Measurements from ENCODE around the gene MLF2.
A peak's percentile ranks its signal among the peaks of the same experiment; 100 is the strongest.
"Not testable (repeated sequence)": the region's sequence is repeated elsewhere in the genome, so short reads cannot be mapped to it uniquely, and the experiment has no call there.

Gene MLF2

DNA sequence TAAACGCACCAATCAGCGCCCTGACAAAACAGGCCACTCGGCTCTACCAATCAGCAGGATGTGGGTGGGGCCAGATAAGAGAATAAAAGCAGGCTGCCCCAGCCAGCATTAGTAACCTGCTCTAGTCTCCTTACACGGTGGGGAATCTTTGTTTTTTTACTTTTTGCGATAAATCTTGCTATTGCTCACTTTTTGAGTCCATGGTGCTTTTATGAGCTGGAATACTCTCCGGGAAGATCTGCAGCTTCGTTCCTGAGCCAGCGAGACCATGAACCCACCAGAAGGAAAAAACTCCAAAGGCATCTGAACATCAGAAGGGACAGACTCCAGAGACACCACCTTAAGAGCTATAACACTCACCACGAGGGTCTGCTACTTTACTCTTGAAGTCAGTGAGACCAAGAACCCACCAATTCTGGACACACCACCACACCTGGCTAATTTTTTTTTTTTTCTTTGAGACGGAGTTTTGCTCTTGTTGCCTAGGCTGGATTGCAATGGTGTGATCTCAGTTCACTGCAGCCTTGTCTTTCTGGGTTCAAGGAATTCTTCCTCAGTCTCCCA lies 36.0 kb downstream of the MLF2 start:
- no peaks in the 10 kb centered on the region for H3K4me1 ChIP-seq
- H3K27ac ChIP-seq: no peak overlapping the region
- no peak for DNase-seq
- no peaks in the 10 kb centered on the region for H3K9me3 ChIP-seq
- TF ChIP-seq, protein P1, sequence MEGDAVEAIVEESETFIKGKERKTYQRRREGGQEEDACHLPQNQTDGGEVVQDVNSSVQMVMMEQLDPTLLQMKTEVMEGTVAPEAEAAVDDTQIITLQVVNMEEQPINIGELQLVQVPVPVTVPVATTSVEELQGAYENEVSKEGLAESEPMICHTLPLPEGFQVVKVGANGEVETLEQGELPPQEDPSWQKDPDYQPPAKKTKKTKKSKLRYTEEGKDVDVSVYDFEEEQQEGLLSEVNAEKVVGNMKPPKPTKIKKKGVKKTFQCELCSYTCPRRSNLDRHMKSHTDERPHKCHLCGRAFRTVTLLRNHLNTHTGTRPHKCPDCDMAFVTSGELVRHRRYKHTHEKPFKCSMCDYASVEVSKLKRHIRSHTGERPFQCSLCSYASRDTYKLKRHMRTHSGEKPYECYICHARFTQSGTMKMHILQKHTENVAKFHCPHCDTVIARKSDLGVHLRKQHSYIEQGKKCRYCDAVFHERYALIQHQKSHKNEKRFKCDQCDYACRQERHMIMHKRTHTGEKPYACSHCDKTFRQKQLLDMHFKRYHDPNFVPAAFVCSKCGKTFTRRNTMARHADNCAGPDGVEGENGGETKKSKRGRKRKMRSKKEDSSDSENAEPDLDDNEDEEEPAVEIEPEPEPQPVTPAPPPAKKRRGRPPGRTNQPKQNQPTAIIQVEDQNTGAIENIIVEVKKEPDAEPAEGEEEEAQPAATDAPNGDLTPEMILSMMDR (IDR thresholded peaks at IDR 0.05): no peak
- H3K4me3 ChIP-seq: no peak overlapping the region
- no peaks in the 10 kb centered on the region for H3K36me3 ChIP-seq
- H3K27me3 ChIP-seq: peaks cover 0 to 18% of the 10 kb centered on the region in 2 donors
- intact Hi-C loops (cut with DNase I; ENCODE audit: low total_unique reads): no loop called here

DNA sequence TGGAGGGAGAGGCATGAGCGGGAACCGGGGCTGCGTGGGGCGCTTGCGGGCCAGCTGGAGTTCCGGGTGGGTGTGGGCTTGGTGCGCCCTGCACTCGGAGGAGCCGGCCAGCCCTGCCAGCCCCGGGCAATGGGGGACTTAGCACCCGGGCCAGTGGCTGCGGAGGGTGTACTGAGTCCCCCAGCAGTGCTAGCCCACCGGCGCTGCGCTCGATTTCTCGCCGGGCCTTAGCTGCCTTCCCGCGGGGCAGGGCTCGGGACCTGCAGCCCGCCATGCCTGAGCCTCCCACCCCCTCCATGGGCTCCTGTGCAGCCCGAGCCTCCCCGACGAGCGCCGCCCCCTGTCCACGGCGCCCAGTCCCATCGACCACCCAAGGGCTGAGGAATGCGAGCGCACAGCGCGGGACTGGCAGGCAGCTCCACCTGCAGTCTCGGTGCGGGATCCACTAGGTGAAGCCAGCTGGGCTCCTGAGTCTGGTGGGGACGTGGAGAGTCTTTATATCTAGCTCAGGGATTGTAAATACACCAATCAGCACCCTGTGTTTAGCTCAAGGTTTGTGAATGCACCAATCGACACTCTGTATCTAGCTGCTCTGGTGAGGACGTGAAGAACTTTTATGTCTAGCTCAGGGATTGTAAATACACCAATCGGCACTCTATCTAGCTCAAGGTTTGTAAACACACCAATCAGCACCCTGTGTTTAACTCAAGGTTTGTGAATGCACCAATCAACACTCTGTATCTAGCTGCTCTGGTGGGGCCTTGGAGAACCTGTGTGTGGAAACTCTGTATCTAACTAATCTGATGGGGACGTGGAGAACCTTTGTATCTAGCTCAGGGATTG lies 36.7 kb downstream of the MLF2 start:
- H3K4me1 ChIP-seq; H3K9me3 ChIP-seq; H3K27ac ChIP-seq; intact Hi-C loops (cut with DNase I; ENCODE audit: low total_unique reads); H3K4me3 ChIP-seq; DNase-seq; H3K36me3 ChIP-seq: not testable (repeated sequence)
- H3K27me3 ChIP-seq: peaks cover 0 to 19% of the 10 kb centered on the region in 2 donors

DNA sequence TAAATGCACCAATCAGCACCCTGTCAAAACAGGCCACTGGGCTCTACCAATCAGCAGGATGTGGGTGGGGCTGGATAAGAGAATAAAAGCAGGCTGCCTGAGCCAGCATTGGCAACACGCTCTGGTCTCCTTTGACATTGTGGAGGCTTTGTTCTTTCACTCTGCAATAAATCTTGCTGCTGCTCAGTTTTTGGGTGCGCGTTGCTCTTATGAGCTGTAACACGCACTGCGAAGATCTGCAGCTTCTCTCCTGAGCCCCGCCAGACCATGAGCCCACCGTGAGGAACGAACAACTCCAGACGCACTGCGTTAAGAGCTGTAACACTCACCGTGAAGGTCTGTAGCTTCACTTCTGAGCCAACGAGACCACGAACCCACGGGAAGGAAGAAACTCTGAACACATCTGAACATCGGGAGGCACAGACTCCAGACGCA lies 44.0 kb downstream of the MLF2 start:
- H3K27ac ChIP-seq: no peak overlapping the region
- no peaks in the 10 kb centered on the region for H3K9me3 ChIP-seq
- no peak for DNase-seq
- no peaks in the 10 kb centered on the region for H3K36me3 ChIP-seq
- H3K4me1 ChIP-seq: no peaks in the 10 kb centered on the region
- TF ChIP-seq, protein P1 (IDR thresholded peaks at IDR 0.05): no peak
- peaks cover 0 to 69% of the 10 kb centered on the region in 2 donors for H3K27me3 ChIP-seq
- H3K4me3 ChIP-seq: no peak overlapping the region
- intact Hi-C loops (cut with DNase I; ENCODE audit: low total_unique reads): no loop called here

DNA sequence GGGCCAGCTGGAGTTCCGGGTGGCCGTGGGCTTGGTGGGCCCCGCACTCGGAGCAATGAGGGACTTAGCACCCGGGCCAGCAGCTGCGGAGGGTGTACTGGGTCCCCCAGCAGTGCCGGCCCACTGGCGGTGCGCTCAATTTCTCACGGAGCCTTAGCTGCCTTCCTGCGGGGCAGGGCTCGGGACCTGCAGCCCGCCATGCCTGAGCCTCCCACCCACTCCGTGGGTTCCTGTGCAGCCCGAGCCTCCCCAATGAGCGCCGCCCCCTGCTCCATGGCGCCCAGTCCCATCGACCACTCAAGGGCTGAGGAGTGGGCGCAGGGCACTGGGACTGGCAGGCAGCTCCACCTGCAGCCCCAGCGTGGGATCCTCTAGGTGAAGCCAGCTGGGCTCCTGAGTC lies 44.6 kb downstream of the MLF2 start:
- H3K27me3 ChIP-seq: peaks cover 0 to 73% of the 10 kb centered on the region in 2 donors
- DNase-seq: not testable (repeated sequence)

DNA sequence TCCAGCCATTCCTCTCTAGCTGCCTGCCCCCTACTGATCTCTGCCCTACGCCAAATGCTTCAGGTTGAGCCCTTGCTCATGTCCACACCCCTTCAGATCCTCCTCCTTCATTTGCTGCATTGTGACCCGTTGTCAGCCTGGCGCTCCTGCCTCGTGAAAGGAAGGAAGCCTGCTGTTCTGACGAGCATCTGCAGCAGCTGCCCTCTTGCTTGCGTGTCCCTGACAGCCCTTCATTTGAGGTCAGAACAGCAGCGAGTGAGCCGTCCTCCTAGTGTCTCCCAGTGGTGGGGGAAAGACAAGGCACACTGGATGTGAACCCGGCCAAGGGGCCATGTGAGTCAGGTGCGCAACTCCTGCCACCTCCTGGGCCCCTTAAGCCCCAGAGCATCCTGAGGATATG lies 49.3 kb downstream of the MLF2 start:
- H3K27me3 ChIP-seq: peaks cover 3 to 96% of the 10 kb centered on the region in 2 donors

More for the DNA sequence above, 44.6 kb downstream of the MLF2 start:
- intact Hi-C loops (cut with DNase I; ENCODE audit: low total_unique reads); H3K27ac ChIP-seq; H3K4me1 ChIP-seq; H3K9me3 ChIP-seq; H3K36me3 ChIP-seq; H3K4me3 ChIP-seq: not testable (repeated sequence)

DNA sequence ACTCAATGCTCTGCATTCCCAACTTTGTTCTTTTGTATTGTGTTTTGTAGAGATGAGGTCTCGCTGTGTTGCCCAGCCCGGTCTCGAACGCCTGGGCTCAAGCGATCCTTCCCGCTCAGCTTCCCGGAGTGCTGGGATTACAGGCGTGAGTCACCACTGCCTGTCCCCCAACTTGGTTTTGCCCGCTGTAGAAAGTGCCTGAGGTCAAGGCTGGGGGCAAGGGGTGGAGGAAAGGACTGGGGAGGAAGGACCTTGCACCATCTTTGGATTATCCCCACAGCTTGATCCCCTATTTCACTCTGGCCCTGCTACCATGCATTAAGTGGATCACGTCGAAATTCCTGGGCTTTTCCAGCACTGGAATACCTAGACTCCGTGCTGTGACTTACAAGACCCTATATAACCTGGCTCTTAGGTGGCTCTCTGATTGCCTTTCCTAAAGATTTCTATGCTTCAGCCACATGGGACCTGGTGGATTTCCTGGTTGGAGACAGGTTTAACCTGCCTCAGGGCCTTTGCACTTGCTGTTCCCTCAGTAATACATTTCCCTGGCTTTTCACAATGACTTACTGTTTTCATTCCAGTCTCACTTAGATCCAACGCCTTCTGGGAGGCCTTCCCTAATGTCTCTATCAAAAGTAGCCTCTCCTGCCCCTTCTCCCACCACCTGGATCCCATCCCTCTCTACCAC lies 51.7 kb downstream of the MLF2 start:
- peaks cover 3 to 96% of the 10 kb centered on the region in 2 donors for H3K27me3 ChIP-seq
- no peak for DNase-seq
- intact Hi-C loops (cut with DNase I; ENCODE audit: low total_unique reads): no loop called here
- peak overlapping the region; percentile 43 to 48 for H3K4me3 ChIP-seq
- H3K36me3 ChIP-seq: no peaks in the 10 kb centered on the region
- TF ChIP-seq, protein P1 (IDR thresholded peaks at IDR 0.05): no peak
- peaks cover 0 to 18% (median 12%) of the 10 kb centered on the region in 4 donors for H3K4me1 ChIP-seq
- no peaks in the 10 kb centered on the region for H3K9me3 ChIP-seq
- H3K27ac ChIP-seq: no peak overlapping the region

More for the DNA sequence above, 49.3 kb downstream of the MLF2 start:
- no peak overlapping the region for H3K27ac ChIP-seq
- peaks cover 0 to 18% (median 12%) of the 10 kb centered on the region in 4 donors for H3K4me1 ChIP-seq
- H3K36me3 ChIP-seq: no peaks in the 10 kb centered on the region
- no peak for DNase-seq
- H3K4me3 ChIP-seq: no peak overlapping the region
- TF ChIP-seq, protein P1 (IDR thresholded peaks at IDR 0.05): no peak
- intact Hi-C loops (cut with DNase I; ENCODE audit: low total_unique reads): no loop called here
- H3K9me3 ChIP-seq: no peaks in the 10 kb centered on the region
